Stimulated activated CD4-positive, alpha-beta T cell treated with anti-CD3 and anti-CD28 coated beads, Interleukin-15, amount 100 ng/mL, for 1 hour (primary cell): ENCODE results near the gene SIPA1L3.
"Not testable (repeated sequence)": the region's sequence is repeated elsewhere in the genome, so short reads cannot be mapped to it uniquely, and the experiment has no call there.

Source experiments
- DNase-seq, 2 donors: peaks; one replicate each; pipeline ENCODE4 v3.0.0-alpha.2; 2020; ENCODE audit warnings: low read depth in 1 of 2, low spot score in 1 of 2

The SIPA1L3 gene

GRCh38 chr19:38224863-38225218 is 317.8 kb downstream of the SIPA1L3 start:
- not testable (repeated sequence) for DNase-seq

DNA sequence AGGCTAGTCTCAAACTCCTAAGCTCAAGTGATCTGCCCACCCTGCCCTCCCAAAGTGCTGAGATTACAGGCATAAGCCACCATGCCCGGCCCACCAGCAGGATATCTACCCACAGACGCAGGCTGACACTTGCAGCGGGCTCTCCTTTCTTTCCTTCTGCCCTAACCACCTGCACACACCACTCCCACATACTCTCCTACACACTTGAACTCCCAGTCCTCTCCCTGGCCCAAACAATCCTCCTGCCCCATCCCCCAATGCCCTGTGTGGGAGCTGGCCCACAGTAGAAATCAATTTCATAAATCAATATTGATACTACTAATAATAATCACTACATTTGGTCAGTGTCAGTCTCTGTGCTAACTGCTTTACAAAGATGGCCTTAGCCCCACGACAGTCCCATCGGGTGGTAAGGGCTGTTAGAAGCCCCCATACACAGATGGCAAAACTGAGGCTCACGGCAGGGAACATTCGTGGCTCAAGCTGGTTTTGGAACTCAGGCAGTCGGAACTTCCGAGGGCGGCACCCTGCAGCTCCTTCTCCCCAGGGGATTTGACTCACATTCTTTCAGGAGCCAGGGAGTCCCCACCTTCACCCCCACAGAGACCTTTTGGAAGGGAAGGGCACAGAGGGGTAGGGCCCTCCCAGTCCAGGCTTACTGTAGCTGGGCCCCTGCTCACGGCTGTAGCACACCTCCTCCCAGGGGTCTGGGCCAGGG is 320.4 kb downstream of the SIPA1L3 start:
- no peak for DNase-seq

DNA sequence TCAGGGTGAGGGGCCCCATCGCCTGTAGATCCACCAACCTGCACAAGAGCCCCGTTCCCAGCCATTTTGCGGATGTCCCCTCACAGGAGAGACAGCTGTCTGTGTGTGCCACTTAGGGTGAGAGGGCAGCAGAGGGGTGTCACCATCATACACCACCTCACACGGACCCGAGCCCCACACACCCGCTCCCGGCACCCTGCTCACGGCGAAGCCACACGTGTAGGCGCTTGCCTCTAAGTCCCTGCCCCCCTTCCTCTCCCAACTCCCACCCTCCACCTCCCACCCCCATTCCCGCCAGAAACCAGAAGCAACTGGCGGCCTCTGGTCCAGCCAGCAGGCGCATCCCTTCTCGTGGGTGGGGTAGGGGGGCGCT is 321.0 kb downstream of the SIPA1L3 start:
- DNase-seq, result no peak

DNA sequence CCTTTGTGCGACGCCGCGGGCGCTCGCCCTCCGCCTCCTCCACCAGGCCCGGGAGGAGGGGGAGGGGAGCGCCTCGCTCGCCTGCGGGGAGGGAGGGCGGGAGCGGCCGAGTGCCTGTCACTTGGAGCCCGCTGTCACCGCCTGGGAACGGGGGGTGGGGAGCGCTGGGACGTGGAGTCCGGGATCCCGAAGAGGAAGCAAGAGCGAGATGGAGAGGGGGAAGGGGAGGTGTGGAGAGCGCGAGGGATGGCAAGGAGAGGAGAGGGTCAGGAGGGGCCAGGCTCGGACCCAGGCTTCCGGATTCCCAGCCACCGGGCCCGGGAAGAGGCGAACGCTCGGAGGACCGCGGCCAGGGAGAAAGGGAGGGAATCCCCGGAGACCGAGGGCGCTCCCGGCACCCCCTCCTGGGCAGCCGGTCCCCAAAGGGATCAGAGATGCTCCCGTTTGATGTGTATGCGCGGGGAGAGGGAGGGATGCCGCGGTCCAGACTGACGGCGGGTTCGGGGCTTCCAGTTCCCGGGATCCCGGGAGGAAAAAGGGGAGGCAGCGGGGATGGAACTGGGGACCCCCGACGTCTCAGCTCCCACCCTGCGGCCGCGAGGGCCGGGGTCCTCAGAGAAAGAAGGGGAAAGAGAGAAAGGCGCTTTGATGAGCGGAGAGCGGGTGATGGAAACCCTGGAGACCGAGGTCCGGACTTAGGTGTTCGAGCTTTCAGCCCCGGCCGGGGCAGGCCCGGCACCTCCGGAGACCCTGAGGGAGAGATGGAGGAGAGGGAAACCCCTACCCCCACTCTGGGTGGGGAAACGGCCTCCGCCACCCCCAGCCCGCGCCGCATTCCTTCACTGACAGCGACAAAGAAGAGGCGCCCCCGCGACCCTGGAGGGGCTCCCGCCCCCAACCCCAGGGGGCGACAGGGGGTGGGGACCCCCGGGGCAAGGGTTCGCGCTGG is 321.8 kb downstream of the SIPA1L3 start:
- no peak for DNase-seq

DNA sequence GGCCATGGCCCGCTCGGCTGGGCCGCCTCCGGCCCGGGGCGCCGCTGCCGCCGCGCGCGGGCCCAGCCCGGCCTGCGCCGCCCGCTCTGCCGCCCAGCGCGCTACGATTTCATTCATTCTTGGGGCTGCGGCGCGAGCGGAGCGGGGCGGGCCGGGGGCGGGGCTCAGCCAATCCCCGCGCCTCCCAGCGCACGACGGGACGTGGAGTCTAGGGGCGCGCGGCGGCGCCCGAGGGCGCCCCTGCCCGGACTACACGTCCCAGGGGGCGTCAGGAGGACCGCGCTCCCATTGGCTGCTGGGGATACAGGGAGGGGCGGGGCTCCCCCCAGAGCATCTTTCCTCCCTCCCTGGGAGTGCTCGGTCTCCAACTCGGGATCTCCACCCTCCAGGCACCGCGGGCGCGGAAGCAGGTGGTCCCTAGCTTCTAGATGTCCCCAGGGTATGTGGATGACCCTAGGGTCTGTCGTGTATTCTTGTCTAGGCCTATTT is 322.6 kb downstream of the SIPA1L3 start:
- DNase-seq, result peak; percentile 24 to 52

DNA sequence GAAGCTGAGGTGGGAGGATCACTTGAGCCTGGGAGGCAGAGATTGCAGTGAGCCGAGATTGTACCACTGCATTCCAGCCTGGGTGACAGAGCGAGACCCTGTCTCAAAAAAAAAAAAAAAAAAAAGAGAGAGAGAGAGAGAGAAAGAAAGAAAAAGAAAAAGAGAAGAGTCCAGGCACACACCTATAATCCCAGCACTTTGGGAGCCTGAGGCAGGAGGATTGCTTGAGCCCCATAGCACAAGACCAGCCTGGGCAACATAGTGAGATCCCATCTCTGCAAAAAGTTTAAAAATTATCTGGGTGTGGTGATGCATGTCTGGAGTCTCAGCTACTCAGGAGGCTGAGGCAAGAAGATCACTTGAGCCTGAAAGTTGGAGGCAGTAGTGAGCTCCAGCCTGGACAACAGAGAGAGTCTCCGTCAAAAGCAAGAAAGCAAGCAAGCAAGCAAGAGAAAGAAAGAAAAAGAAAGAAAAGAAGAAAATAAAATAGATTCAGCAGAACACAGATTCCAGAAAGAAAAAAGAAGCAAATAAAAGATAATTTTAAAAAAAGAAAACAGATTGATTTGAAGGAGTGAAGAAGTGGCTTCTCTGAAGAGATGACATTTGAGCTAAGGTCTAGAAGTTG is 323.6 kb downstream of the SIPA1L3 start:
- not testable (repeated sequence) for DNase-seq

DNA sequence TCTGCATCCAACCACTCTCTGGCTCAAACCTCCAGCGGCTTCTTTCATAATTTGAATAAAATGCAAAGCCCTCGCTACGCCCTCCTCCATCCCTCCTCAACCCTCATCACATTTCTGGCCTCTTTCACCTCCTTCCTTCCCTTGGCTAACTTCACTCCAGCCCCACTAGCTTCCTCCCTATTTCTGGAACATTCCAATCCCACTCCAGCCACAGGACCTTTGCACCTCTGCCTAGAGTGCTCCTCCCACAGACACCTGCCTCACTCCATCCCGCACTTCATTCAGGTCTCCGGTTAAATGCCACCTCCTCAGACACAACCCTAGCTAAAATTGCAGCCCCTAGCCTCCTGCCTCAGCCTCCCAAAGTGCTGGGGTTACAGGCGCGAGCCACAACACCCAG is 324.9 kb downstream of the SIPA1L3 start:
- no peak for DNase-seq

DNA sequence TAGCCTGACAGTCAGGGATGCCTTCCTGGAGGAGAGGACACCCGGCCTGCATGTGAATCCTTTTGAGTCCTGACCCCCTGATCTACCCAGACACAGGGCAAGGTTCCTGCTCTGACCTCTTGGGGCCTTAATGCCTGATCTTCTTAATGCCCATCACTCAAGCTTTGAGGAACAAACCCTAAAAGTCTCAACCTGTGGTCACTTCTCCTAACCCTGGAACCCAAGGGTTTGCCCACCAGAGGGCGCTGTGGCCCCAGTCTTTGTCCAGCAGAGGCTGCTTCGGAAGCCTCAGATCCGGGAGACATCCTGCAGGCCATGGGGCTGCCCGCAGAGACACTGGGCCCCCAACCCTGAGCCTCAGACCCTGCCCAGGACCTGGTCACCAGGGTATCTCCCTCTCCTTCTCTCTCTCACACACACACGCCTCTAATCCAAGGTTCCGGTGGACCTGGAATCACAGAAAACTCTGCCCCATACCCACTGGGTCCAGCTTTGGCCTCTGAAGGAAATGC is 326.8 kb downstream of the SIPA1L3 start:
- peak; percentile 51 to 66 for DNase-seq

DNA sequence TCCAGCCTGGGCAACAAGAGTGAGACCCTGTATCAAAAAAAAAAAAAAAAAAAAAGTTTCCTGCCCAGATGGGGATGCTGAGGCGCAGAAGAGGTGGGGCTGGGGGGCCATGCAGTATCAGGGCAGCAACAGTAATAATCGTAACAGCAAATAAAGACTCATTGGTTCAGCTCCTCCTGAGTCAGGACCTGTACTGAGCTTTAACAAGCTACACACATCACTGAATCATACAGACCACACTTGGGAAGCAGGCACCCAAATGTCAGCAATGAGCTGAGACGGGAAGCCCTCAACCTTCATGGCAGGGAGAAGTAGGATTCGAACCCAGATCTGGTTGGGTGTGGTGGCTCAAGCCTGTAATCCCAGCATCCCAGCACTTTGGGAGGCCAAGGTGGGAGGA is 327.6 kb downstream of the SIPA1L3 start:
- no peak for DNase-seq

GRCh38 chr19:38239816-38240215 is 332.8 kb downstream of the SIPA1L3 start:
- DNase-seq, result no peak

DNA sequence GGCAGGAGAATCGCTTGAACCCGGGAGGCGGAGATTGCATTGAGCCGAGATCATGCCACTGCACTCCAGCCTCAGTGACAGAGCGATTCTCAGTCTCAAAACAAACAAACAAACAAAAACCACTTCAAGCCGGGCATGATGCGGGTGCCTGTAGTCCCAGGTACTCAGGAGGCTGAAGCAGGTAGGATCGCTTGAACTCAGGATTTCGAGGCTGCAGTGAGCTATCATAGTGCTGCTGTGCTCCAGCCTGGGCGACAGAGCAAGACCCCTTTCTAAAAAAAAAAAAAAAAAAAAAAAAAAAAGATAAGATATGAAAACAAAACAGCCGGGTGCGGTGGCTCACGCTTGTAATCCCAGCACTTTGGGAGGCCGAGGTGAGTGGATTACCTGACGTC is 336.3 kb downstream of the SIPA1L3 start:
- no peak for DNase-seq

DNA sequence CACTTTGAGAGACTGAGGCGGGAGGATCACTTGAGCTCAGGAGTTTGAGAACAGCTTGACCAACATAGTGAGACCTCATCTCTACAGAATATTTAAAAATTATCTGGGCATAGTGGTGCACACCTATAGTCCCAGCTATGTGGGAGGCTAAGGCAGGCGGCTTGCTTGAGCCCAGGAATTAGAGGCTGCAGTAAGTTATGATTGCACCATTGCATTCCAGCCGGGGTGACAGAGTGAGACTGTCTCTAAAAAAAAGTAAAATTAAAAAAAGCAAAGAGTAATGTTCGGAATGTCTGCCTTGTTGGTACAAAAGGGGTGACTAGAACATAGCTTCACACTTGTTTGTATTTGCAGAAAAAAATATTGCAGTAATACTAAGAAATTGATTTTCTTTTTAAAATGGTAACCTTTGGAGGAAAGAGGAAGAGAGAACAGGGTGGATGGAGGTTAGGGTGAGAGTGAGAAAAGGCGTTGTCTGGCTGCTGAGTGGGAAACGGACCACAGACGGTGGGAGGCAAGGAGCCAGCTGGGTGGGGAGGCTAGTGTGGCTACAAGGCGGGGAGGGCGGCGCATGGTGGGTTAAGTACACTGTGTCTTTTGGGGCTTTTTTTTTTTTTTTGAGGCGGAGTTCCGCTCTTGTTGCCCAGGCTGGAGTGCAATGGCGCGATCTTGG is 339.0 kb downstream of the SIPA1L3 start:
- DNase-seq, result no peak

DNA sequence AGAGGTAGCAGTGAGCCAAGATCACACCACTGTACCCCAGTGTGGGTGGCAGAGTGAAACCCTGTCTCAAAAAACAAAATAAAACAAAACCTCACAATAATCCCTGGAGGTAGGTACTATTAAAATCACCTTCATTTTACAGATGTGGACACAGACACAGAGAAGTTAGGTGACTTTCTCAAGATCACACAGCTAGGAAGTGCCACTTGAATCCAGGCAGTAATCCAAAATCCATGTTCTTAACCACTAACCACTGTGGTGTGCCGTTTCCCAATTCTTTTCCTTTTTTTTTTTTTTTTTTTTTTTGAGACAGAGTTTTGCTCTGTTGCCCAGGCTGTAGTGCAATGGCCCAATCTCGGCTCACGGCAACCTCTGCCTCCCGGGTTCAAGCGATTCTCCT is 340.1 kb downstream of the SIPA1L3 start:
- no peak for DNase-seq

GRCh38 chr19:38247734-38248268 is 340.8 kb downstream of the SIPA1L3 start:
- no peak for DNase-seq

- no peak for DNase-seq
These were observed 341.4 kb downstream of the SIPA1L3 start for GRCh38 chr19:38248421-38248820.

GRCh38 chr19:38250428-38250820 is 343.4 kb downstream of the SIPA1L3 start:
- DNase-seq, result no peak

GRCh38 chr19:38250821-38251563 is 344.0 kb downstream of the SIPA1L3 start:
- no peak for DNase-seq

DNA sequence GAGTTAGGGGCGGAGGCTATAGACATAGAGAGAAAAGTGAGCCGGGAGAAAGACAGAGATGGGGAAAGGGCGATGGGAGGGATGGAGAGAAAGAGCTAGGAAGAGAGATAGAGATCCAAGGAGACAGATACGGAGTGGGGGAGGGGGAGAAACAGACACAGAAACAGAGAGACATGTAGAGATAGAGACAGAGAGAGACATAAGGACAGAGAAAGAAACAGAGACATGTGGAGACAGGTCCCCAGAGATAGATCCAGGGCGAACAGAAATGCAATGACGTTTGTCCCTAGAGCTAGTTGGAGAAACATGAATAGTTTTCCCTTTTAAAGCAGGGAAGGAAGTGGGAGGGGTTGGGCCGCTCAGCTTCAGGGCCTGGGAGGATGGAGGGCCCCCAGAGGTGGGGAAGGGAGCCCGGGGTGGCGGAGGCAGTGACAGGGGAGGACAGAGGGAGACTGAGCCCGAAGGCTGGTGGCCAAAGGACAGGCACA is 344.6 kb downstream of the SIPA1L3 start:
- no peak for DNase-seq

- DNase-seq, result no peak
These were observed 345.4 kb downstream of the SIPA1L3 start for GRCh38 chr19:38252385-38252784.
